GM23338 (cell line): Measurements from ENCODE around the gene MAN1C1. TPM values are rescaled to one million over a fixed set of nuclear protein-coding genes. Genes with fewer than 3 reads are reported as not detected.

ENCODE experiments used
- ATAC-seq: fragments of 200-7000 bp; cut with Tn5 transposase; 3 replicates; pipeline ENCODE4 v1.9.1; 2020
- DNase-seq: peaks from one replicate; pipeline ENCODE4 v3.0.0-alpha.2; 2015; ENCODE audit warnings: low spot score
- H2AFZ ChIP-seq: fragments of 200-600 bp; sonication (generic); 2 replicates; pipeline ENCODE4 v1.8.0; 2016; ENCODE audit warnings: antibody characterized with exemption, mild to moderate bottlenecking, moderate library complexity
- H3F3A ChIP-seq: fragments of 200-600 bp; sonication (generic); replicated peaks from 2 replicates; pipeline ENCODE4 v1.8.0; 2017; ENCODE audit warnings: antibody characterized with exemption, mixed run types, low read depth
- H3K27ac ChIP-seq: fragments of 200-600 bp; sonication (generic); 2 replicates; pipeline ENCODE4 v1.6.1; 2016; ENCODE audit warnings: low read depth
- H3K27me3 ChIP-seq: fragments of 200-600 bp; sonication (generic); 2 replicates; pipeline ENCODE4 v1.8.0; 2016; ENCODE audit warnings: mild to moderate bottlenecking, mixed run types, moderate library complexity; ENCODE audit not compliant: insufficient read depth
- H3K36me3 ChIP-seq: fragments of 200-600 bp; sonication (generic); 2 replicates; pipeline ENCODE4 v1.8.0; 2016; ENCODE audit warnings: mild to moderate bottlenecking; ENCODE audit not compliant: insufficient read depth
- H3K4me1 ChIP-seq: fragments of 200-600 bp; sonication (generic); 2 replicates; pipeline ENCODE4 v1.8.0; 2016; ENCODE audit warnings: mild to moderate bottlenecking, moderate library complexity; ENCODE audit not compliant: insufficient read depth
- H3K4me2 ChIP-seq: fragments of 200-600 bp; sonication (generic); 2 replicates; pipeline ENCODE4 v1.7.1; 2017; ENCODE audit warnings: mixed run types
- H3K4me3 ChIP-seq: fragments of 200-600 bp; sonication (generic); 2 replicates; pipeline ENCODE4 v1.6.1; 2016; ENCODE audit warnings: mixed run types
- H3K79me2 ChIP-seq: fragments of 200-600 bp; sonication (generic); replicated peaks from 2 replicates; pipeline ENCODE4 v1.8.0; 2017; ENCODE audit warnings: mild to moderate bottlenecking; ENCODE audit not compliant: insufficient read depth
- H3K9me2 ChIP-seq: fragments of 200-600 bp; sonication (generic); 2 replicates; pipeline ENCODE4 v1.8.0; 2017; ENCODE audit not compliant: insufficient read depth
- H4K20me1 ChIP-seq: fragments of 200-600 bp; sonication (generic); replicated peaks from 2 replicates; pipeline ENCODE4 v1.8.0; 2017; ENCODE audit warnings: mild to moderate bottlenecking; ENCODE audit not compliant: insufficient read depth
- H3K27ac Mint-ChIP-seq: 2 replicates; pipeline ENCODE4 v1.8.0; 2020; ENCODE audit warnings: inconsistent platforms, mild to moderate bottlenecking, moderate library complexity, mixed read lengths
- H3K27me3 Mint-ChIP-seq: 3 replicates; pipeline ENCODE4 v1.8.0; 2022; ENCODE audit warnings: low read depth, mild to moderate bottlenecking, moderate library complexity, mixed read lengths, inconsistent platforms; ENCODE audit not compliant: insufficient read depth, poor library complexity
- H3K36me3 Mint-ChIP-seq: 3 replicates; pipeline ENCODE4 v1.8.0; 2021; ENCODE audit warnings: low read depth, mild to moderate bottlenecking, inconsistent platforms, moderate library complexity, mixed read lengths
- H3K4me1 Mint-ChIP-seq: 3 replicates; pipeline ENCODE4 v1.8.0; 2020; ENCODE audit warnings: mild to moderate bottlenecking, inconsistent platforms, mixed read lengths
- H3K4me3 Mint-ChIP-seq: 3 replicates; pipeline ENCODE4 v1.8.0; 2021; ENCODE audit warnings: moderate library complexity, mild to moderate bottlenecking, inconsistent platforms, mixed read lengths
- H3K9me3 Mint-ChIP-seq: 3 replicates; pipeline ENCODE4 v1.8.0; 2020; ENCODE audit warnings: moderate library complexity, mild to moderate bottlenecking, inconsistent platforms, mixed read lengths
- CREB1 ChIP-seq: fragments of 250-450 bp; sonication (Bioruptor Pico); IDR thresholded peaks from 2 replicates; pipeline ENCODE4 v1.5.0; 2020; ENCODE audit warnings: low read depth, mild to moderate bottlenecking, moderate library complexity
- EZH2 ChIP-seq: fragments of 200-600 bp; sonication (generic); IDR thresholded peaks from one replicate; pipeline ENCODE4 v1.8.0; 2017; ENCODE audit warnings: antibody characterized with exemption, mild to moderate bottlenecking, low read depth; ENCODE audit not compliant: unreplicated experiment
- EZH2phosphoT487 ChIP-seq: fragments of 200-600 bp; sonication (generic); IDR thresholded peaks from one replicate; pipeline ENCODE4 v1.8.1; 2018; ENCODE audit warnings: antibody characterized with exemption; ENCODE audit not compliant: unreplicated experiment
- JUNB ChIP-seq: IDR thresholded peaks from one replicate; pipeline ENCODE4 v1.6.1; 2016; ENCODE audit warnings: antibody characterized with exemption; ENCODE audit not compliant: unreplicated experiment
- NANOG ChIP-seq: IDR thresholded peaks from 2 replicates; pipeline ENCODE4 v1.6.1; 2016; ENCODE audit warnings: antibody characterized with exemption, borderline replicate concordance
- POLR2AphosphoS5 ChIP-seq: IDR thresholded peaks from 2 replicates; pipeline ENCODE4 v1.6.1; 2016; ENCODE audit warnings: antibody characterized with exemption, low read depth
- STAT1 ChIP-seq: IDR thresholded peaks from one replicate; pipeline ENCODE4 v1.6.1; 2016; ENCODE audit warnings: antibody characterized with exemption; ENCODE audit not compliant: unreplicated experiment
- ZNF114 ChIP-seq: fragments of 250-450 bp; sonication (Bioruptor Pico); IDR thresholded peaks from 2 replicates; pipeline ENCODE4 v1.5.0; 2020; ENCODE audit warnings: mild to moderate bottlenecking, moderate library complexity
- ZNF331 ChIP-seq: fragments of 250-450 bp; sonication (Bioruptor Pico); IDR thresholded peaks from 2 replicates; pipeline ENCODE4 v1.5.0; 2020; ENCODE audit warnings: low read depth, mild to moderate bottlenecking, moderate library complexity
- polyA plus RNA-seq: library from polyadenylated mRNA; unstranded; fragments of >200 nt; fragmentation: Nextera tagmentation; extraction: Ambion mirVana; gene quantifications from 2 replicates; pipeline ENCODE4 v1.2.1, GENCODE V29; 2016
- total RNA-seq: library from RNA; depleted of rRNA; stranded (reverse); fragments of >200 nt; shearing (Covaris generic); gene quantifications from 2 replicates; pipeline ENCODE4 v1.2.3, GENCODE V29; 2014
- TF ChIP-seq, protein P1 (sequence below), 2 experiments: fragments of 200-600 bp in 1 of 2; sonication (generic) in 1 of 2; conservative IDR thresholded peaks; 2 replicates each; pipeline versions ENCODE4 v1.5.1 to v1.6.1; 2016 to 2017; ENCODE audit warnings: antibody characterized with exemption in 2 of 2, low read depth in 2 of 2, mild to moderate bottlenecking in 2 of 2, moderate library complexity in 1 of 2
- TF ChIP-seq, protein P2 (sequence below): IDR thresholded peaks from 2 replicates; pipeline ENCODE4 v1.6.1; 2016; ENCODE audit warnings: antibody characterized with exemption
- TF ChIP-seq, protein P3 (sequence below): fragments of 250-450 bp; sonication (Bioruptor Pico); IDR thresholded peaks from 2 replicates; pipeline ENCODE4 v1.5.0; 2020; ENCODE audit warnings: mild to moderate bottlenecking, moderate library complexity
- TF ChIP-seq, protein P4 (sequence below): IDR thresholded peaks from one replicate; pipeline ENCODE4 v1.6.1; 2018; ENCODE audit warnings: antibody characterized with exemption; ENCODE audit not compliant: unreplicated experiment

MAN1C1 gene
- total and polyA plus RNA-seq, 2 experiments from 2014 or later = 5.4 to 13.6 TPM

DNA sequence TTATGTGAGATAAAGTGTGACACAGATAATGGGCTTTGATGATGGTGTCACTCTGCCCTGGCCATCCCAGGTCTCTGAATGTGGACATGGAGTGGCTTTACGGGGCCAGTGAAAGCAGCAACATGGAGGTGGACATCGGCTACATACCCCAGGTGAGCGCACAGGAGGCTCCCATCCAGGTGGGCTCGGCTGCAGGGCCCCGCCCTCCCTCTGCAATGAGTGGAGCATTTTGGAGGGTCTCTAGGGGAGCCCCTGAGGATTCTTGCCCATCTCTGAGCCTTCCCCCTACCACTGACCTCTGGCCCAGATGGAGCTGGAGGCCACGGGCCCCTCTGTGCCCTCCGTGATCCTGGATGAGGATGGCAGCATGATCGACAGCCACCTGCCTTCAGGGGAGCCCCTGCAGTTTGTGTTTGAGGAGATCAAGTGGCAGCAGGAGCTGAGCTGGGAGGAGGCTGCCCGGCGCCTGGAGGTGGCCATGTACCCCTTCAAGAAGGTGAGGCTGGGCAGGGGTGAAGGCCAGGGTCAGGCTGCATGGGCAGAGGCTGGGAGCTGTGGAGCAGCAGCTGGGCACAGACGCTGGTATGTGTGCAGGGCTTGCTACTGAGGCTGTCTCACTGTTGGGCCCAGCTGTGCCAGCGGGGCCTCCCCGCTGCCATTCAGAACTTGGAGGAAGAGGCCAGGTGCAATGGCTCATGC lies 194.9 kb downstream of the MAN1C1 start:
- H3K27ac Mint-ChIP-seq = no peak overlapping the region
- no peak overlapping the region for H3K4me3 ChIP-seq
- TF ChIP-seq, protein P1, sequence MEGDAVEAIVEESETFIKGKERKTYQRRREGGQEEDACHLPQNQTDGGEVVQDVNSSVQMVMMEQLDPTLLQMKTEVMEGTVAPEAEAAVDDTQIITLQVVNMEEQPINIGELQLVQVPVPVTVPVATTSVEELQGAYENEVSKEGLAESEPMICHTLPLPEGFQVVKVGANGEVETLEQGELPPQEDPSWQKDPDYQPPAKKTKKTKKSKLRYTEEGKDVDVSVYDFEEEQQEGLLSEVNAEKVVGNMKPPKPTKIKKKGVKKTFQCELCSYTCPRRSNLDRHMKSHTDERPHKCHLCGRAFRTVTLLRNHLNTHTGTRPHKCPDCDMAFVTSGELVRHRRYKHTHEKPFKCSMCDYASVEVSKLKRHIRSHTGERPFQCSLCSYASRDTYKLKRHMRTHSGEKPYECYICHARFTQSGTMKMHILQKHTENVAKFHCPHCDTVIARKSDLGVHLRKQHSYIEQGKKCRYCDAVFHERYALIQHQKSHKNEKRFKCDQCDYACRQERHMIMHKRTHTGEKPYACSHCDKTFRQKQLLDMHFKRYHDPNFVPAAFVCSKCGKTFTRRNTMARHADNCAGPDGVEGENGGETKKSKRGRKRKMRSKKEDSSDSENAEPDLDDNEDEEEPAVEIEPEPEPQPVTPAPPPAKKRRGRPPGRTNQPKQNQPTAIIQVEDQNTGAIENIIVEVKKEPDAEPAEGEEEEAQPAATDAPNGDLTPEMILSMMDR (conservative IDR thresholded peaks at IDR 0.05; ENCODE audit: low read depth in 2 of 2) = no peak
- TF ChIP-seq CREB1 (no peak), POLR2AphosphoS5 (no peak), ZNF114 (CRISPR knock-in tag) (no peak), ZNF331 (no peak), NANOG (no peak), EZH2phosphoT487 (no peak), JUNB (no peak), EZH2 (no peak), STAT1 (no peak)
- TF ChIP-seq, protein P2, sequence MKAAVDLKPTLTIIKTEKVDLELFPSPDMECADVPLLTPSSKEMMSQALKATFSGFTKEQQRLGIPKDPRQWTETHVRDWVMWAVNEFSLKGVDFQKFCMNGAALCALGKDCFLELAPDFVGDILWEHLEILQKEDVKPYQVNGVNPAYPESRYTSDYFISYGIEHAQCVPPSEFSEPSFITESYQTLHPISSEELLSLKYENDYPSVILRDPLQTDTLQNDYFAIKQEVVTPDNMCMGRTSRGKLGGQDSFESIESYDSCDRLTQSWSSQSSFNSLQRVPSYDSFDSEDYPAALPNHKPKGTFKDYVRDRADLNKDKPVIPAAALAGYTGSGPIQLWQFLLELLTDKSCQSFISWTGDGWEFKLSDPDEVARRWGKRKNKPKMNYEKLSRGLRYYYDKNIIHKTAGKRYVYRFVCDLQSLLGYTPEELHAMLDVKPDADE = no peak
- TF ChIP-seq, protein P3, sequence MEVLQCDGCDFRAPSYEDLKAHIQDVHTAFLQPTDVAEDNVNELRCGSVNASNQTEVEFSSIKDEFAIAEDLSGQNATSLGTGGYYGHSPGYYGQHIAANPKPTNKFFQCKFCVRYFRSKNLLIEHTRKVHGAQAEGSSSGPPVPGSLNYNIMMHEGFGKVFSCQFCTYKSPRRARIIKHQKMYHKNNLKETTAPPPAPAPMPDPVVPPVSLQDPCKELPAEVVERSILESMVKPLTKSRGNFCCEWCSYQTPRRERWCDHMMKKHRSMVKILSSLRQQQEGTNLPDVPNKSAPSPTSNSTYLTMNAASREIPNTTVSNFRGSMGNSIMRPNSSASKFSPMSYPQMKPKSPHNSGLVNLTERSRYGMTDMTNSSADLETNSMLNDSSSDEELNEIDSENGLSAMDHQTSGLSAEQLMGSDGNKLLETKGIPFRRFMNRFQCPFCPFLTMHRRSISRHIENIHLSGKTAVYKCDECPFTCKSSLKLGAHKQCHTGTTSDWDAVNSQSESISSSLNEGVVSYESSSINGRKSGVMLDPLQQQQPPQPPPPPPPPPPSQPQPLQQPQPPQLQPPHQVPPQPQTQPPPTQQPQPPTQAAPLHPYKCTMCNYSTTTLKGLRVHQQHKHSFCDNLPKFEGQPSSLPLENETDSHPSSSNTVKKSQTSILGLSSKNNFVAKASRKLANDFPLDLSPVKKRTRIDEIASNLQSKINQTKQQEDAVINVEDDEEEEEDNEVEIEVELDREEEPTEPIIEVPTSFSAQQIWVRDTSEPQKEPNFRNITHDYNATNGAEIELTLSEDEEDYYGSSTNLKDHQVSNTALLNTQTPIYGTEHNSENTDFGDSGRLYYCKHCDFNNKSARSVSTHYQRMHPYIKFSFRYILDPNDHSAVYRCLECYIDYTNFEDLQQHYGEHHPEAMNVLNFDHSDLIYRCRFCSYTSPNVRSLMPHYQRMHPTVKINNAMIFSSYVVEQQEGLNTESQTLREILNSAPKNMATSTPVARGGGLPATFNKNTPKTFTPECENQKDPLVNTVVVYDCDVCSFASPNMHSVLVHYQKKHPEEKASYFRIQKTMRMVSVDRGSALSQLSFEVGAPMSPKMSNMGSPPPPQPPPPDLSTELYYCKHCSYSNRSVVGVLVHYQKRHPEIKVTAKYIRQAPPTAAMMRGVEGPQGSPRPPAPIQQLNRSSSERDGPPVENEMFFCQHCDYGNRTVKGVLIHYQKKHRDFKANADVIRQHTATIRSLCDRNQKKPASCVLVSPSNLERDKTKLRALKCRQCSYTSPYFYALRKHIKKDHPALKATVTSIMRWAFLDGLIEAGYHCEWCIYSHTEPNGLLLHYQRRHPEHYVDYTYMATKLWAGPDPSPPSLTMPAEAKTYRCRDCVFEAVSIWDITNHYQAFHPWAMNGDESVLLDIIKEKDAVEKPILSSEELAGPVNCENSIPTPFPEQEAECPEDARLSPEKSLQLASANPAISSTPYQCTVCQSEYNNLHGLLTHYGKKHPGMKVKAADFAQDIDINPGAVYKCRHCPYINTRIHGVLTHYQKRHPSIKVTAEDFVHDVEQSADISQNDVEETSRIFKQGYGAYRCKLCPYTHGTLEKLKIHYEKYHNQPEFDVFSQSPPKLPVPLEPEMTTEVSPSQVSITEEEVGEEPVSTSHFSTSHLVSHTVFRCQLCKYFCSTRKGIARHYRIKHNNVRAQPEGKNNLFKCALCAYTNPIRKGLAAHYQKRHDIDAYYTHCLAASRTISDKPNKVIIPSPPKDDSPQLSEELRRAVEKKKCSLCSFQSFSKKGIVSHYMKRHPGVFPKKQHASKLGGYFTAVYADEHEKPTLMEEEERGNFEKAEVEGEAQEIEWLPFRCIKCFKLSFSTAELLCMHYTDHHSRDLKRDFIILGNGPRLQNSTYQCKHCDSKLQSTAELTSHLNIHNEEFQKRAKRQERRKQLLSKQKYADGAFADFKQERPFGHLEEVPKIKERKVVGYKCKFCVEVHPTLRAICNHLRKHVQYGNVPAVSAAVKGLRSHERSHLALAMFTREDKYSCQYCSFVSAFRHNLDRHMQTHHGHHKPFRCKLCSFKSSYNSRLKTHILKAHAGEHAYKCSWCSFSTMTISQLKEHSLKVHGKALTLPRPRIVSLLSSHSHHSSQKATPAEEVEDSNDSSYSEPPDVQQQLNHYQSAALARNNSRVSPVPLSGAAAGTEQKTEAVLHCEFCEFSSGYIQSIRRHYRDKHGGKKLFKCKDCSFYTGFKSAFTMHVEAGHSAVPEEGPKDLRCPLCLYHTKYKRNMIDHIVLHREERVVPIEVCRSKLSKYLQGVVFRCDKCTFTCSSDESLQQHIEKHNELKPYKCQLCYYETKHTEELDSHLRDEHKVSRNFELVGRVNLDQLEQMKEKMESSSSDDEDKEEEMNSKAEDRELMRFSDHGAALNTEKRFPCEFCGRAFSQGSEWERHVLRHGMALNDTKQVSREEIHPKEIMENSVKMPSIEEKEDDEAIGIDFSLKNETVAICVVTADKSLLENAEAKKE = no peak
- TF ChIP-seq, protein P4, sequence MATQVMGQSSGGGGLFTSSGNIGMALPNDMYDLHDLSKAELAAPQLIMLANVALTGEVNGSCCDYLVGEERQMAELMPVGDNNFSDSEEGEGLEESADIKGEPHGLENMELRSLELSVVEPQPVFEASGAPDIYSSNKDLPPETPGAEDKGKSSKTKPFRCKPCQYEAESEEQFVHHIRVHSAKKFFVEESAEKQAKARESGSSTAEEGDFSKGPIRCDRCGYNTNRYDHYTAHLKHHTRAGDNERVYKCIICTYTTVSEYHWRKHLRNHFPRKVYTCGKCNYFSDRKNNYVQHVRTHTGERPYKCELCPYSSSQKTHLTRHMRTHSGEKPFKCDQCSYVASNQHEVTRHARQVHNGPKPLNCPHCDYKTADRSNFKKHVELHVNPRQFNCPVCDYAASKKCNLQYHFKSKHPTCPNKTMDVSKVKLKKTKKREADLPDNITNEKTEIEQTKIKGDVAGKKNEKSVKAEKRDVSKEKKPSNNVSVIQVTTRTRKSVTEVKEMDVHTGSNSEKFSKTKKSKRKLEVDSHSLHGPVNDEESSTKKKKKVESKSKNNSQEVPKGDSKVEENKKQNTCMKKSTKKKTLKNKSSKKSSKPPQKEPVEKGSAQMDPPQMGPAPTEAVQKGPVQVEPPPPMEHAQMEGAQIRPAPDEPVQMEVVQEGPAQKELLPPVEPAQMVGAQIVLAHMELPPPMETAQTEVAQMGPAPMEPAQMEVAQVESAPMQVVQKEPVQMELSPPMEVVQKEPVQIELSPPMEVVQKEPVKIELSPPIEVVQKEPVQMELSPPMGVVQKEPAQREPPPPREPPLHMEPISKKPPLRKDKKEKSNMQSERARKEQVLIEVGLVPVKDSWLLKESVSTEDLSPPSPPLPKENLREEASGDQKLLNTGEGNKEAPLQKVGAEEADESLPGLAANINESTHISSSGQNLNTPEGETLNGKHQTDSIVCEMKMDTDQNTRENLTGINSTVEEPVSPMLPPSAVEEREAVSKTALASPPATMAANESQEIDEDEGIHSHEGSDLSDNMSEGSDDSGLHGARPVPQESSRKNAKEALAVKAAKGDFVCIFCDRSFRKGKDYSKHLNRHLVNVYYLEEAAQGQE = no peak
- no peaks in the 10 kb centered on the region for H3K9me2 ChIP-seq
- no peak overlapping the region for H3K27ac ChIP-seq
- no peaks in the 10 kb centered on the region; the same call in 1 of the 2 replicates for H3K4me1 ChIP-seq
- no peaks in the 10 kb centered on the region; the same call in 1 of the 2 replicates for H3F3A ChIP-seq
- no peak overlapping the region for H3K4me2 ChIP-seq
- H3K4me3 Mint-ChIP-seq = no peak overlapping the region
- no peak overlapping the region for H2AFZ ChIP-seq
- H4K20me1 ChIP-seq = no peaks in the 10 kb centered on the region
- ATAC-seq (no peak), DNase-seq (no peak)
- no peaks in the 10 kb centered on the region for H3K27me3 ChIP-seq
- H3K27me3 Mint-ChIP-seq = peaks cover 18% of the 10 kb centered on the region
- H3K9me3 Mint-ChIP-seq = no peaks in the 10 kb centered on the region
- no peaks in the 10 kb centered on the region for H3K36me3 ChIP-seq
- H3K36me3 Mint-ChIP-seq = peaks cover 15% of the 10 kb centered on the region
- no peaks in the 10 kb centered on the region for H3K4me1 Mint-ChIP-seq
- H3K79me2 ChIP-seq = no peaks in the 10 kb centered on the region
